T-cell (primary cell): ENCODE measurements around the gene PLCL1. TPM values are rescaled to one million over a fixed set of nuclear protein-coding genes. Genes with fewer than 3 reads are reported as not detected.
"Not testable (repeated sequence)": the region's sequence is repeated elsewhere in the genome, so short reads cannot be mapped to it uniquely, and the experiment has no call there.

Source experiments
- ATAC-seq, 4 experiments: fragments of 200-7000 bp in 3 of 4; fragments of 150-1000 bp in 1 of 4; cut with Tn5 transposase; replicated peaks in 1 of 4; 1 replicate in 3 of 4; 2 replicates in 1 of 4; pipeline ENCODE4 v1.10.0; 2021; ENCODE audit warnings: moderate library complexity in 3 of 4, mild to moderate bottlenecking in 2 of 4, moderate number of reproducible peaks in 1 of 4
- CTCF ChIA-PET, 2 donors: fragments of 300-600 bp; sonication (Branson Sonifier 250); formaldehyde crosslinking; loops; one replicate each; lab custom pipeline; 2022; ENCODE audit warnings: antibody characterized with exemption in 2 of 2; lab: Charles Lee
- POLR2A ChIA-PET, 2 donors: fragments of 300-600 bp; sonication (Branson Sonifier 250); formaldehyde crosslinking; loops; one replicate each; lab custom pipeline; 2022; ENCODE audit warnings: antibody characterized with exemption in 2 of 2; lab: Charles Lee
- DNase-seq, 35 experiments: peaks; one replicate each; pipeline versions ENCODE4 v3.0.0 to v3.0.0-alpha.2; 2013 to 2023
- H3K27ac ChIP-seq: one replicate; pipeline ENCODE4 v1.5.1; 2013; ENCODE audit warnings: low read length
- H3K27me3 ChIP-seq, 2 experiments: replicated peaks in 1 of 2; 1 replicate in 1 of 2; 2 replicates in 1 of 2; pipeline versions ENCODE4 v1.6.1 to v1.7.0; 2013; ENCODE audit warnings: low read length in 1 of 2, mixed read lengths in 1 of 2; ENCODE audit not compliant: control insufficient read depth in 2 of 2, insufficient read depth in 2 of 2; ENCODE audit errors: extremely low read depth in 1 of 2
- H3K36me3 ChIP-seq, 2 donors: 1 replicate in 1 of 2; 2 replicates in 1 of 2; pipeline versions ENCODE4 v1.6.1 to v1.7.0; 2013; ENCODE audit warnings: low read length in 1 of 2; ENCODE audit not compliant: control insufficient read depth in 2 of 2, insufficient read depth in 1 of 2; ENCODE audit errors: extremely low read depth in 1 of 2
- H3K4me1 ChIP-seq, 2 experiments: 1 replicate in 1 of 2; 2 replicates in 1 of 2; pipeline versions ENCODE4 v1.6.1 to v1.7.0; 2013; ENCODE audit warnings: low read length in 2 of 2, mixed read lengths in 1 of 2; ENCODE audit not compliant: insufficient read depth in 2 of 2, control insufficient read depth in 1 of 2; ENCODE audit errors: extremely low read depth in 1 of 2
- H3K4me3 ChIP-seq, 2 donors: 1 replicate in 1 of 2; 2 replicates in 1 of 2; pipeline versions ENCODE4 v1.5.1 to v1.7.0; 2013; ENCODE audit warnings: mild to moderate bottlenecking in 2 of 2, low read length in 1 of 2, moderate library complexity in 1 of 2; ENCODE audit not compliant: control insufficient read depth in 1 of 2; ENCODE audit errors: extremely low read depth in 1 of 2
- H3K9me3 ChIP-seq: 2 replicates; pipeline ENCODE4 v1.7.0; 2013
- H3K27ac Mint-ChIP-seq, 2 donors: one replicate each; pipeline ENCODE4 v1.8.0; 2020 to 2021; ENCODE audit warnings: mild to moderate bottlenecking in 2 of 2, mixed read lengths in 2 of 2
- H3K27me3 Mint-ChIP-seq, 2 donors: one replicate each; pipeline ENCODE4 v1.8.0; 2021 to 2022; ENCODE audit warnings: mixed read lengths in 2 of 2
- H3K36me3 Mint-ChIP-seq: one replicate; pipeline ENCODE4 v1.8.0; 2021; ENCODE audit warnings: mixed read lengths
- H3K4me1 Mint-ChIP-seq, 3 donors: one replicate each; pipeline ENCODE4 v1.8.0; 2020 to 2022; ENCODE audit warnings: mixed read lengths in 3 of 3, mild to moderate bottlenecking in 1 of 3
- H3K4me3 Mint-ChIP-seq, 3 donors: one replicate each; pipeline ENCODE4 v1.8.0; 2020 to 2022; ENCODE audit warnings: mild to moderate bottlenecking in 3 of 3, mixed read lengths in 3 of 3, moderate library complexity in 3 of 3
- H3K9me3 Mint-ChIP-seq, 3 donors: one replicate each; pipeline ENCODE4 v1.8.0; 2020 to 2022; ENCODE audit warnings: mixed read lengths in 3 of 3
- WGBS: methylation state at CpG from one replicate; pipeline ENCODE4 v1.1.5; 2013; ENCODE audit warnings: missing lambda C conversion rate; ENCODE audit not compliant: insufficient coverage; 5-methylcytosine and 5-hydroxymethylcytosine counted together
- total RNA-seq, 35 experiments: library from RNA in 6 of 35; stranded (reverse) in 6 of 35; fragments of 120-200 nt in 1 of 35; gene quantifications; one replicate each; pipeline versions ENCODE4 v1.2.1 to v1.2.4 and lab custom pipeline; 2013 to 2026

Gene PLCL1
- total RNA-seq, 5 donors from 2014 or later (not counting 1 experiment from before 2014, with no cell fraction given), result 15.3 to 24.7 (median 20.3) TPM

- WGBS, result 39% methylated on average over 2 of the region's 4 CpGs
- Histone ChIP-seq H3K4me3 (no peak overlapping the region), H3K36me3 (no peaks in the 10 kb centered on the region), H3K27ac (no peak overlapping the region), H3K9me3 (peaks cover 6% of the 10 kb centered on the region), H3K4me1 (peaks cover 0 to 7% of the 10 kb centered on the region in 2 experiments), H3K27me3 (no peaks in the 10 kb centered on the region)
- ATAC-seq (peak in 1 of 4 experiments; percentile 62), DNase-seq (no peak)
- Mint-ChIP-seq H3K36me3 (peaks cover 29% of the 10 kb centered on the region), H3K27me3 (no peaks in the 10 kb centered on the region), H3K4me1 (peaks cover 14 to 36% (median 27%) of the 10 kb centered on the region in 3 donors), H3K9me3 (peaks cover 10 to 15% (median 15%) of the 10 kb centered on the region in 3 donors), H3K27ac (peak overlapping the region in 1 of 2 donors; percentile 61), H3K4me3 (peak overlapping the region in 1 of 3 donors; percentile 42)
- ChIA-PET POLR2A (no interaction called here), CTCF (interaction anchor here in 1 of 2 donors (0.5 to 0.7 kb wide), 2 partner anchors 23 to 24 kb away, joined by 3 read pairs; no protein-coding TSS in a partner anchor)
Measured at GRCh38 chr2:198016243-198016642, 211.8 kb downstream of the PLCL1 start.

GRCh38 chr2:198017068-198017467 is 212.7 kb downstream of the PLCL1 start:
- Mint-ChIP-seq H3K9me3 (peaks cover 4 to 9% (median 8%) of the 10 kb centered on the region in 3 donors), H3K4me1 (peaks cover 14 to 36% (median 27%) of the 10 kb centered on the region in 3 donors), H3K4me3 (no peak overlapping the region), H3K27ac (no peak overlapping the region), H3K27me3 (no peaks in the 10 kb centered on the region), H3K36me3 (peaks cover 25% of the 10 kb centered on the region)
- no peaks in the 10 kb centered on the region for H3K36me3 ChIP-seq
- no peak overlapping the region for H3K4me3 ChIP-seq
- no peak overlapping the region for H3K27ac ChIP-seq
- DNase-seq, result no peak
- no peaks in the 10 kb centered on the region for H3K27me3 ChIP-seq
- H3K9me3 ChIP-seq, result peaks cover 2% of the 10 kb centered on the region
- ChIA-PET CTCF (interaction anchor here in 1 of 2 donors (0.5 kb wide), 1 partner anchor 23 kb away, joined by 3 read pairs; no protein-coding TSS in a partner anchor), POLR2A (no interaction called here)
- ATAC-seq, result no peak
- no CpG with 5 or more reads among the region's 2 CpGs for WGBS
- peaks cover 0 to 7% of the 10 kb centered on the region in 2 experiments for H3K4me1 ChIP-seq

- no peak overlapping the region for H3K4me3 ChIP-seq
- no peak overlapping the region for H3K27ac ChIP-seq
- WGBS, result no CpG with 5 or more reads among the region's 1 CpG
- H3K4me1 ChIP-seq, result peaks cover 0 to 6% of the 10 kb centered on the region in 2 experiments
- Mint-ChIP-seq H3K36me3 (peaks cover 7% of the 10 kb centered on the region), H3K27ac (no peak overlapping the region), H3K4me3 (no peak overlapping the region), H3K4me1 (peaks cover 41 to 48% (median 46%) of the 10 kb centered on the region in 3 donors), H3K9me3 (no peaks in the 10 kb centered on the region), H3K27me3 (no peaks in the 10 kb centered on the region)
- ATAC-seq (no peak), DNase-seq (no peak)
- no peaks in the 10 kb centered on the region for H3K9me3 ChIP-seq
- CTCF ChIA-PET, result no interaction called here
- H3K36me3 ChIP-seq, result no peaks in the 10 kb centered on the region
- no peaks in the 10 kb centered on the region for H3K27me3 ChIP-seq
- POLR2A ChIA-PET, result no interaction called here
Measured at GRCh38 chr2:198028955-198029354, 224.6 kb downstream of the PLCL1 start.

GRCh38 chr2:198029576-198029975 is 225.2 kb downstream of the PLCL1 start:
- CTCF ChIA-PET, H3K27ac ChIP-seq, H3K4me3 ChIP-seq, DNase-seq, H3K4me3 Mint-ChIP-seq, H3K36me3 ChIP-seq, H3K9me3 ChIP-seq, H3K27me3 Mint-ChIP-seq, H3K9me3 Mint-ChIP-seq, H3K27ac Mint-ChIP-seq, H3K27me3 ChIP-seq, H3K4me1 ChIP-seq, ATAC-seq, POLR2A ChIA-PET: not testable (repeated sequence)
- WGBS, result 78% methylated on average over 4 of the region's 5 CpGs
- Mint-ChIP-seq H3K36me3 (peaks cover 12% of the 10 kb centered on the region), H3K4me1 (peaks cover 42 to 49% (median 48%) of the 10 kb centered on the region in 3 donors)

GRCh38 chr2:198033626-198034025 is 229.2 kb downstream of the PLCL1 start:
- POLR2A ChIA-PET, result no interaction called here
- CTCF ChIA-PET, result no interaction called here
- H3K9me3 Mint-ChIP-seq, result peaks cover 0 to 3% (median 0%) of the 10 kb centered on the region in 3 donors
- peaks cover 0 to 11% of the 10 kb centered on the region in 2 experiments for H3K4me1 ChIP-seq
- no peak overlapping the region for H3K27ac ChIP-seq
- no peak overlapping the region for H3K4me3 ChIP-seq
- H3K27ac Mint-ChIP-seq, result no peak overlapping the region
- no peak overlapping the region for H3K4me3 Mint-ChIP-seq
- no peaks in the 10 kb centered on the region for H3K27me3 ChIP-seq
- H3K27me3 Mint-ChIP-seq, result no peaks in the 10 kb centered on the region
- no CpG with 5 or more reads among the region's 5 CpGs for WGBS
- no peaks in the 10 kb centered on the region for H3K9me3 ChIP-seq
- H3K36me3 Mint-ChIP-seq, result peaks cover 16% of the 10 kb centered on the region
- ATAC-seq, result no peak
- peaks cover 47 to 61% (median 49%) of the 10 kb centered on the region in 3 donors for H3K4me1 Mint-ChIP-seq
- DNase-seq, result no peak
- no peaks in the 10 kb centered on the region for H3K36me3 ChIP-seq

- Histone ChIP-seq H3K4me3 (no peak overlapping the region), H3K27me3 (no peaks in the 10 kb centered on the region), H3K9me3 (no peaks in the 10 kb centered on the region), H3K27ac (no peak overlapping the region), H3K36me3 (no peaks in the 10 kb centered on the region), H3K4me1 (peaks cover 7 to 13% of the 10 kb centered on the region in 2 experiments)
- H3K36me3 Mint-ChIP-seq, result peaks cover 13% of the 10 kb centered on the region
- ChIA-PET POLR2A (interaction anchor here in 1 of 2 donors (0.6 kb wide), 1 partner anchor 90 kb away, joined by 3 read pairs; no protein-coding TSS in a partner anchor), CTCF (no interaction called here)
- peaks cover 21 to 39% (median 29%) of the 10 kb centered on the region in 3 donors for H3K4me1 Mint-ChIP-seq
- WGBS, result 13% methylated on average over 1 of the region's 1 CpG
- H3K27me3 Mint-ChIP-seq, result no peaks in the 10 kb centered on the region
- peaks cover 0 to 3% (median 0%) of the 10 kb centered on the region in 3 donors for H3K9me3 Mint-ChIP-seq
- no peak overlapping the region for H3K4me3 Mint-ChIP-seq
- no peak for DNase-seq
- no peak for ATAC-seq
- H3K27ac Mint-ChIP-seq, result no peak overlapping the region
Measured at GRCh38 chr2:198036029-198036879, 231.9 kb downstream of the PLCL1 start.
